ENCODE results near the gene PNMA8C.

DNA sequence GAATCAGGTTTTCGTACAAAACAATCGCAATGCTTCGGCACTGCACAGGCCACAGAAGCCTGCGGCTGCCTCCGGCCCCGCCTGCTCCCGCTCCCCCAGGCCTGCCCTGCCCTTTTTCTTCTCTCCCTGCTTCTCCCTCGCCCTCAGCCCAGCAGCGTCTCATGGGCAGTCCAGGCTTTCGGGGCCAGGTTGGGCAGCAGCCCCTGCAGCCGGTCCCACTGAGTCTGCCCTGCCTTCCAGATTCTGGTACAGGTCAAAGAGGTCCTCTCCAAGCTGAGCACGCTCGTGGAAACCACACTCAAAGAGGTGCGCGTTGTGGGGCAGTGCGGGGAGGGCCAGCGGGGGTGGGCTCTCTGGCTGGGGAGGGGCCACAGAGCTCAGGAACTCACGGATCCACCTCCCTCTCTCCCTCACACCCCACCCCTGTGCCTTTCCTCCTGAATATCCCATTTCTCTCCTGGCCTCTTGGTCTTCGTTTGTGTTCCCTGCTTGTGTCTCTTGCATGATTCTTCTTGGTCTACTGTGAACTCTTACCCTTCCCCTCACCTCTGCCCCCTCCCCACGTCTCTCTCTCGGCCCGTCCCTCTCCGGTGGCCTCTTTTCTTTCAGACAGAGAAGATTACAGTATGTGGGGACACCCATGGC lies 45.4 kb downstream of the PNMA8C start:
- TF ChIP-seq, protein P1, sequence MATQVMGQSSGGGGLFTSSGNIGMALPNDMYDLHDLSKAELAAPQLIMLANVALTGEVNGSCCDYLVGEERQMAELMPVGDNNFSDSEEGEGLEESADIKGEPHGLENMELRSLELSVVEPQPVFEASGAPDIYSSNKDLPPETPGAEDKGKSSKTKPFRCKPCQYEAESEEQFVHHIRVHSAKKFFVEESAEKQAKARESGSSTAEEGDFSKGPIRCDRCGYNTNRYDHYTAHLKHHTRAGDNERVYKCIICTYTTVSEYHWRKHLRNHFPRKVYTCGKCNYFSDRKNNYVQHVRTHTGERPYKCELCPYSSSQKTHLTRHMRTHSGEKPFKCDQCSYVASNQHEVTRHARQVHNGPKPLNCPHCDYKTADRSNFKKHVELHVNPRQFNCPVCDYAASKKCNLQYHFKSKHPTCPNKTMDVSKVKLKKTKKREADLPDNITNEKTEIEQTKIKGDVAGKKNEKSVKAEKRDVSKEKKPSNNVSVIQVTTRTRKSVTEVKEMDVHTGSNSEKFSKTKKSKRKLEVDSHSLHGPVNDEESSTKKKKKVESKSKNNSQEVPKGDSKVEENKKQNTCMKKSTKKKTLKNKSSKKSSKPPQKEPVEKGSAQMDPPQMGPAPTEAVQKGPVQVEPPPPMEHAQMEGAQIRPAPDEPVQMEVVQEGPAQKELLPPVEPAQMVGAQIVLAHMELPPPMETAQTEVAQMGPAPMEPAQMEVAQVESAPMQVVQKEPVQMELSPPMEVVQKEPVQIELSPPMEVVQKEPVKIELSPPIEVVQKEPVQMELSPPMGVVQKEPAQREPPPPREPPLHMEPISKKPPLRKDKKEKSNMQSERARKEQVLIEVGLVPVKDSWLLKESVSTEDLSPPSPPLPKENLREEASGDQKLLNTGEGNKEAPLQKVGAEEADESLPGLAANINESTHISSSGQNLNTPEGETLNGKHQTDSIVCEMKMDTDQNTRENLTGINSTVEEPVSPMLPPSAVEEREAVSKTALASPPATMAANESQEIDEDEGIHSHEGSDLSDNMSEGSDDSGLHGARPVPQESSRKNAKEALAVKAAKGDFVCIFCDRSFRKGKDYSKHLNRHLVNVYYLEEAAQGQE (IDR thresholded peaks at IDR 0.05; ENCODE audit: low read depth): no peak
- TF ChIP-seq YY1 (IDR thresholded peaks at IDR 0.05; ENCODE audit: low read depth) (no peak), TEAD4 (IDR thresholded peaks at IDR 0.05) (no peak), FOXM1 (IDR thresholded peaks at IDR 0.05; ENCODE audit: borderline replicate concordance, low read depth) (no peak), EGR1 (IDR thresholded peaks at IDR 0.05) (no peak), EP300 (IDR thresholded peaks at IDR 0.05; ENCODE audit: borderline replicate concordance) (no peak), NFIC (IDR thresholded peaks at IDR 0.05) (no peak), CEBPB (IDR thresholded peaks at IDR 0.05) (no peak), RAD21 (IDR thresholded peaks at IDR 0.05; ENCODE audit: low read depth) (no peak), CREB1 (IDR thresholded peaks at IDR 0.05; ENCODE audit: low read depth) (no peak), TAF1 (IDR thresholded peaks at IDR 0.05; ENCODE audit: low read depth) (no peak), TCF12 (IDR thresholded peaks at IDR 0.05; ENCODE audit: low read depth) (no peak)
- TF ChIP-seq, protein P2, sequence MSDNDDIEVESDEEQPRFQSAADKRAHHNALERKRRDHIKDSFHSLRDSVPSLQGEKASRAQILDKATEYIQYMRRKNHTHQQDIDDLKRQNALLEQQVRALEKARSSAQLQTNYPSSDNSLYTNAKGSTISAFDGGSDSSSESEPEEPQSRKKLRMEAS (IDR thresholded peaks at IDR 0.05): no peak
- TF ChIP-seq, protein P3, sequence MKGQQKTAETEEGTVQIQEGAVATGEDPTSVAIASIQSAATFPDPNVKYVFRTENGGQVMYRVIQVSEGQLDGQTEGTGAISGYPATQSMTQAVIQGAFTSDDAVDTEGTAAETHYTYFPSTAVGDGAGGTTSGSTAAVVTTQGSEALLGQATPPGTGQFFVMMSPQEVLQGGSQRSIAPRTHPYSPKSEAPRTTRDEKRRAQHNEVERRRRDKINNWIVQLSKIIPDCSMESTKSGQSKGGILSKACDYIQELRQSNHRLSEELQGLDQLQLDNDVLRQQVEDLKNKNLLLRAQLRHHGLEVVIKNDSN (IDR thresholded peaks at IDR 0.05): no peak

All from Ishikawa (cell line).